CD4-positive, alpha-beta T cell (primary cell): ENCODE measurements around the gene DENND2A. TPM values are rescaled to one million over a fixed set of nuclear protein-coding genes. Genes with fewer than 3 reads are reported as not detected.
"Not testable (repeated sequence)": the region's sequence is repeated elsewhere in the genome, so short reads cannot be mapped to it uniquely, and the experiment has no call there.

ENCODE experiments used
- ATAC-seq: fragments of 200-7000 bp; cut with Tn5 transposase; one replicate; pipeline ENCODE4 v1.10.0; 2022; ENCODE audit warnings: mild to moderate bottlenecking; ENCODE audit not compliant: poor library complexity
- CTCF ChIA-PET: fragments of 350-600 bp; sonication (Branson Sonifier 250); formaldehyde crosslinking; loops from one replicate; lab custom pipeline; 2021; ENCODE audit warnings: antibody characterized with exemption, inconsistent platforms; lab: Charles Lee
- POLR2A ChIA-PET: fragments of 350-600 bp; sonication (Branson Sonifier 250); formaldehyde crosslinking; loops from one replicate; lab custom pipeline; 2021; ENCODE audit warnings: antibody characterized with exemption, inconsistent platforms; lab: Charles Lee
- DNase-seq, 14 experiments: peaks; one replicate each; pipeline ENCODE4 v3.0.0-alpha.2; 2013 to 2020; ENCODE audit warnings: mixed read lengths in 2 of 14
- H3K27ac ChIP-seq, 2 donors: one replicate each; pipeline versions ENCODE4 v1.5.1 to v1.7.0; 2013; ENCODE audit warnings: low read length in 2 of 2, low read depth in 1 of 2, mild to moderate bottlenecking in 1 of 2
- H3K27me3 ChIP-seq, 2 experiments: 1 replicate in 1 of 2; 2 replicates in 1 of 2; pipeline versions ENCODE4 v1.6.1 to v1.7.0; 2013; ENCODE audit warnings: low read length in 2 of 2, control low read depth in 1 of 2, mild to moderate bottlenecking in 1 of 2, moderate library complexity in 1 of 2; ENCODE audit not compliant: insufficient read depth in 2 of 2, control insufficient read depth in 1 of 2
- H3K36me3 ChIP-seq: one replicate; pipeline ENCODE4 v1.6.1; 2013; ENCODE audit warnings: low read length, control low read depth; ENCODE audit not compliant: insufficient read depth
- H3K4me1 ChIP-seq: one replicate; pipeline ENCODE4 v1.6.1; 2013; ENCODE audit warnings: low read length, control low read depth; ENCODE audit not compliant: insufficient read depth
- H3K4me3 ChIP-seq: one replicate; pipeline ENCODE4 v1.5.1; 2013; ENCODE audit warnings: mild to moderate bottlenecking, low read length, moderate library complexity
- H3K9me3 ChIP-seq, 2 experiments: 1 replicate in 1 of 2; 2 replicates in 1 of 2; pipeline versions ENCODE4 v1.6.1 to v1.7.0; 2013; ENCODE audit warnings: low read length in 2 of 2, mild to moderate bottlenecking in 2 of 2, control low read depth in 1 of 2, moderate library complexity in 1 of 2; ENCODE audit not compliant: control insufficient read depth in 1 of 2, insufficient read depth in 1 of 2
- H3K27ac Mint-ChIP-seq: one replicate; pipeline ENCODE4 v1.8.0; 2020; ENCODE audit warnings: mixed read lengths
- H3K27me3 Mint-ChIP-seq: one replicate; pipeline ENCODE4 v1.8.0; 2021; ENCODE audit warnings: mixed read lengths
- H3K36me3 Mint-ChIP-seq: one replicate; pipeline ENCODE4 v1.8.0; 2021; ENCODE audit warnings: low read depth, mixed read lengths
- H3K4me1 Mint-ChIP-seq: one replicate; pipeline ENCODE4 v1.8.0; 2021; ENCODE audit warnings: low read depth, mixed read lengths
- H3K4me3 Mint-ChIP-seq: one replicate; pipeline ENCODE4 v1.8.0; 2020; ENCODE audit warnings: mild to moderate bottlenecking, mixed read lengths
- H3K9me3 Mint-ChIP-seq: one replicate; pipeline ENCODE4 v1.8.0; 2020; ENCODE audit warnings: mixed read lengths
- CTCF ChIP-seq: fragments of 200-600 bp; IDR thresholded peaks from one replicate; pipeline ENCODE4 v1.8.0; 2022; ENCODE audit warnings: antibody characterized with exemption, mild to moderate bottlenecking
- intact Hi-C, 2 experiments: fragments of 100-400 bp; cut with DNase I in 1 of 2; cut with micrococcal nuclease in 1 of 2; formaldehyde crosslinking; loops; one replicate each; pipeline versions ENCODE4 v1.15.1 to v1.9.0; 2023 to 2025; cut with DNase I, micrococcal nuclease
- total RNA-seq, 174 experiments: library from RNA in 2 of 174; stranded (reverse) in 2 of 174; gene quantifications; one replicate each; pipeline ENCODE4 v1.2.3 and lab custom pipeline; 2021 to 2026

Gene DENND2A
- total RNA-seq, 2 experiments from 2014 or later, result not detected

- no peak for DNase-seq
- CTCF ChIA-PET, result no interaction called here
- no peaks in the 10 kb centered on the region for H3K36me3 ChIP-seq
- no peaks in the 10 kb centered on the region for H3K27me3 ChIP-seq
- no peaks in the 10 kb centered on the region for H3K4me1 ChIP-seq
- H3K27ac ChIP-seq, result no peak overlapping the region
- H3K4me3 ChIP-seq, result no peak overlapping the region
- POLR2A ChIA-PET, result no interaction called here
- no peak for ATAC-seq
- TF ChIP-seq CTCF, result no peak
- Mint-ChIP-seq H3K27ac (no peak overlapping the region), H3K4me1 (no peaks in the 10 kb centered on the region), H3K27me3 (peaks cover 14% of the 10 kb centered on the region), H3K36me3 (no peaks in the 10 kb centered on the region), H3K4me3 (no peak overlapping the region), H3K9me3 (no peaks in the 10 kb centered on the region)
- no peaks in the 10 kb centered on the region for H3K9me3 ChIP-seq
- intact Hi-C loops, result no loop called here
These were observed 69.0 kb downstream of the DENND2A start for GRCh38 chr7:140571538-140572122.

GRCh38 chr7:140570120-140570519 is 70.5 kb downstream of the DENND2A start:
- H3K36me3 Mint-ChIP-seq, result no peaks in the 10 kb centered on the region
- no peak overlapping the region for H3K27ac Mint-ChIP-seq
- H3K4me1 Mint-ChIP-seq, result no peaks in the 10 kb centered on the region
- H3K36me3 ChIP-seq, result no peaks in the 10 kb centered on the region
- no peaks in the 10 kb centered on the region for H3K4me1 ChIP-seq
- ATAC-seq (no peak), DNase-seq (no peak)
- peaks cover 14% of the 10 kb centered on the region for H3K27me3 Mint-ChIP-seq
- no peak overlapping the region for H3K4me3 Mint-ChIP-seq
- no peak overlapping the region for H3K27ac ChIP-seq
- H3K9me3 Mint-ChIP-seq, result no peaks in the 10 kb centered on the region
- TF ChIP-seq CTCF, result no peak
- intact Hi-C loops, result no loop called here
- H3K27me3 ChIP-seq, result no peaks in the 10 kb centered on the region
- H3K4me3 ChIP-seq, result no peak overlapping the region
- ChIA-PET POLR2A (no interaction called here), CTCF (no interaction called here)
- no peaks in the 10 kb centered on the region for H3K9me3 ChIP-seq

GRCh38 chr7:140568021-140568813 is 72.4 kb downstream of the DENND2A start:
- intact Hi-C loops, result no loop called here
- Histone ChIP-seq H3K4me3 (no peak overlapping the region), H3K4me1 (no peaks in the 10 kb centered on the region), H3K27me3 (no peaks in the 10 kb centered on the region), H3K27ac (no peak overlapping the region), H3K9me3 (no peaks in the 10 kb centered on the region), H3K36me3 (no peaks in the 10 kb centered on the region)
- Mint-ChIP-seq H3K36me3 (no peaks in the 10 kb centered on the region), H3K27me3 (peaks cover 6% of the 10 kb centered on the region), H3K4me1 (no peaks in the 10 kb centered on the region), H3K27ac (no peak overlapping the region), H3K9me3 (no peaks in the 10 kb centered on the region), H3K4me3 (no peak overlapping the region)
- TF ChIP-seq CTCF, result no peak
- ChIA-PET CTCF (no interaction called here), POLR2A (no interaction called here)
- no peak for ATAC-seq
- no peak for DNase-seq

GRCh38 chr7:140566186-140566585 is 74.4 kb downstream of the DENND2A start:
- H3K9me3 Mint-ChIP-seq, POLR2A ChIA-PET, H3K27ac ChIP-seq: not testable (repeated sequence)

GRCh38 chr7:140565761-140566160 is 74.9 kb downstream of the DENND2A start:
- H3K4me1 Mint-ChIP-seq, H3K27me3 ChIP-seq, H3K9me3 ChIP-seq, H3K36me3 Mint-ChIP-seq, H3K36me3 ChIP-seq, H3K4me1 ChIP-seq, H3K4me3 ChIP-seq, H3K9me3 Mint-ChIP-seq, ATAC-seq, POLR2A ChIA-PET, H3K27ac Mint-ChIP-seq, H3K27me3 Mint-ChIP-seq, intact Hi-C loops, DNase-seq, CTCF ChIA-PET, H3K27ac ChIP-seq, H3K4me3 Mint-ChIP-seq: not testable (repeated sequence)

More at GRCh38 chr7:140566186-140566585, 74.4 kb downstream of the DENND2A start:
- CTCF ChIA-PET, H3K36me3 ChIP-seq, H3K9me3 ChIP-seq, H3K27me3 Mint-ChIP-seq, H3K27ac Mint-ChIP-seq, H3K4me1 Mint-ChIP-seq, DNase-seq, ATAC-seq, H3K4me1 ChIP-seq, H3K4me3 ChIP-seq, H3K27me3 ChIP-seq, H3K4me3 Mint-ChIP-seq, intact Hi-C loops, H3K36me3 Mint-ChIP-seq: not testable (repeated sequence)
